H1 (cell line): ENCODE measurements around the gene APOL1. TPM values are rescaled to one million over a fixed set of nuclear protein-coding genes. Genes with fewer than 3 reads are reported as not detected.

Experiments
- CTCF ChIA-PET: fragments of 300-600 bp; sonication (Branson Sonifier 250); formaldehyde crosslinking; loops from one replicate; lab custom pipeline; 2021; ENCODE audit not compliant: partially characterized antibody; lab: Charles Lee
- POLR2A ChIA-PET: fragments of 300-600 bp; sonication (Branson Sonifier 250); formaldehyde crosslinking; loops from one replicate; lab custom pipeline; 2021; ENCODE audit warnings: inconsistent platforms; ENCODE audit not compliant: partially characterized antibody; lab: Charles Lee
- DNase-seq, 2 experiments: peaks; one replicate each; pipeline versions ENCODE4 v3.0.0 to v3.0.0-alpha.2; 2010 to 2022; ENCODE audit warnings: low spot score in 2 of 2, low read depth in 1 of 2, mixed read lengths in 1 of 2
- FAIRE-seq: peaks from 2 replicates; lab custom pipeline; 2011; peaks lifted over from hg19 to GRCh38; lab: Jason Lieb, UNC
- H2AFZ ChIP-seq: 2 replicates; pipeline ENCODE4 v1.8.1; 2012; ENCODE audit warnings: low read length, inconsistent platforms
- H2AK5ac ChIP-seq: 2 replicates; pipeline ENCODE4 v1.6.1; 2013; ENCODE audit warnings: low read depth, low read length
- H2BK120ac ChIP-seq: replicated peaks from 2 replicates; pipeline ENCODE3; 2013; ENCODE audit warnings: low read depth, low read length, inconsistent platforms
- H2BK12ac ChIP-seq: 2 replicates; pipeline ENCODE4 v1.6.1; 2013; ENCODE audit warnings: low read depth, low read length
- H2BK15ac ChIP-seq: 2 replicates; pipeline ENCODE4 v1.6.1; 2013; ENCODE audit warnings: low read length
- H2BK20ac ChIP-seq: 2 replicates; pipeline ENCODE4 v1.6.1; 2013; ENCODE audit warnings: low read length
- H2BK5ac ChIP-seq: 2 replicates; pipeline ENCODE4 v1.6.1; 2013; ENCODE audit warnings: low read depth, low read length
- H3K14ac ChIP-seq: 2 replicates; pipeline ENCODE4 v1.6.1; 2013; ENCODE audit warnings: inconsistent platforms; ENCODE audit not compliant: insufficient read length
- H3K18ac ChIP-seq: 2 replicates; pipeline ENCODE4 v1.6.1; 2013; ENCODE audit warnings: low read length; ENCODE audit errors: extremely low read depth
- H3K23ac ChIP-seq: 2 replicates; pipeline ENCODE4 v1.6.1; 2013; ENCODE audit warnings: inconsistent platforms; ENCODE audit not compliant: insufficient read length
- H3K23me2 ChIP-seq: 2 replicates; pipeline ENCODE4 v1.6.1; 2013; ENCODE audit warnings: low read depth, low read length
- H3K27ac ChIP-seq: 2 replicates; pipeline ENCODE4 v1.6.1; 2011; ENCODE audit warnings: low read depth, low read length, inconsistent platforms
- H3K27me3 ChIP-seq, 4 experiments: replicated peaks in 1 of 4; 1 replicate in 1 of 4; 2 replicates in 3 of 4; pipeline versions ENCODE4 v1.6.1 to v1.8.1; 2011 to 2013; ENCODE audit warnings: low read length in 3 of 4, mild to moderate bottlenecking in 3 of 4, inconsistent platforms in 2 of 4, mixed read lengths in 2 of 4, moderate library complexity in 1 of 4; ENCODE audit not compliant: control insufficient read depth in 3 of 4, insufficient read depth in 3 of 4; ENCODE audit errors: extremely low read depth in 1 of 4
- H3K36me3 ChIP-seq, 4 experiments: 2 replicates each; pipeline versions ENCODE4 v1.6.1 to v1.8.1; 2011 to 2013; ENCODE audit warnings: mild to moderate bottlenecking in 4 of 4, low read length in 3 of 4, moderate library complexity in 2 of 4, control low read depth in 1 of 4, inconsistent platforms in 1 of 4; ENCODE audit not compliant: insufficient read depth in 4 of 4, control insufficient read depth in 2 of 4
- H3K4ac ChIP-seq: replicated peaks from 2 replicates; pipeline ENCODE3; 2013; ENCODE audit warnings: low read length, low read depth, mixed read lengths, inconsistent platforms; ENCODE audit not compliant: insufficient read length
- H3K4me1 ChIP-seq, 4 experiments: replicated peaks in 1 of 4; 1 replicate in 1 of 4; 2 replicates in 3 of 4; pipeline versions ENCODE4 v1.6.1 to v1.8.1; 2011 to 2013; ENCODE audit warnings: low read length in 3 of 4, inconsistent platforms in 2 of 4, mixed read lengths in 1 of 4; ENCODE audit not compliant: insufficient read depth in 4 of 4, control insufficient read depth in 3 of 4
- H3K4me2 ChIP-seq, 2 experiments: 2 replicates each; pipeline versions ENCODE4 v1.6.1 to v1.8.1; 2011 to 2013; ENCODE audit warnings: low read depth in 2 of 2, low read length in 2 of 2, control low read depth in 1 of 2, inconsistent platforms in 1 of 2, mild to moderate bottlenecking in 1 of 2; ENCODE audit not compliant: insufficient read depth in 1 of 2
- H3K4me3 ChIP-seq, 4 experiments: fragments of 200-600, 300-600 bp in 1 of 4; sonication (generic), shearing (Covaris generic), sonication (Bioruptor Twin) in 1 of 4; 2 replicates each; pipeline versions ENCODE4 v1.5.1 to v1.8.1; 2011 to 2016; ENCODE audit warnings: low read length in 4 of 4, low read depth in 3 of 4, control low read depth in 2 of 4, inconsistent platforms in 2 of 4, mild to moderate bottlenecking in 2 of 4, mixed read lengths in 1 of 4, moderate library complexity in 1 of 4; ENCODE audit not compliant: insufficient read depth in 2 of 4; ENCODE audit errors: extremely low read depth in 1 of 4
- H3K56ac ChIP-seq: replicated peaks from 2 replicates; pipeline ENCODE3; 2013; ENCODE audit warnings: low read depth, mild to moderate bottlenecking, mixed read lengths, low read length, inconsistent platforms; ENCODE audit not compliant: insufficient read length
- H3K79me1 ChIP-seq: 2 replicates; pipeline ENCODE4 v1.6.1; 2013; ENCODE audit warnings: low read depth, low read length, control low read depth
- H3K79me2 ChIP-seq, 2 experiments: 2 replicates each; pipeline versions ENCODE4 v1.6.1 to v1.8.1; 2012 to 2013; ENCODE audit warnings: low read length in 2 of 2, mild to moderate bottlenecking in 2 of 2, inconsistent platforms in 1 of 2; ENCODE audit not compliant: insufficient read depth in 2 of 2, control insufficient read depth in 1 of 2
- H3K9ac ChIP-seq, 4 experiments: replicated peaks in 1 of 4; 1 replicate in 1 of 4; 2 replicates in 3 of 4; pipeline versions ENCODE4 v1.6.1 to v1.8.1; 2011 to 2013; ENCODE audit warnings: low read depth in 3 of 4, low read length in 3 of 4, control low read depth in 2 of 4, mild to moderate bottlenecking in 2 of 4, moderate library complexity in 2 of 4, inconsistent platforms in 1 of 4; ENCODE audit errors: extremely low read depth in 1 of 4
- H3K9me3 ChIP-seq, 2 experiments: 2 replicates each; pipeline versions ENCODE4 v1.6.1 to v1.8.1; 2012 to 2013; ENCODE audit warnings: mild to moderate bottlenecking in 2 of 2, moderate library complexity in 2 of 2, control low read depth in 1 of 2, inconsistent platforms in 1 of 2, low read depth in 1 of 2, low read length in 1 of 2, mixed read lengths in 1 of 2; ENCODE audit not compliant: insufficient read depth in 2 of 2
- H4K20me1 ChIP-seq, 2 experiments: replicated peaks in 1 of 2; 2 replicates each; pipeline versions ENCODE3 to v1.8.1; 2011 to 2013; ENCODE audit warnings: inconsistent platforms in 2 of 2, low read length in 2 of 2, mild to moderate bottlenecking in 1 of 2; ENCODE audit not compliant: insufficient read depth in 2 of 2, control insufficient read depth in 1 of 2
- H4K5ac ChIP-seq: 2 replicates; pipeline ENCODE4 v1.6.1; 2013; ENCODE audit warnings: low read length, low read depth, mixed read lengths, inconsistent platforms; ENCODE audit not compliant: insufficient read length
- H4K8ac ChIP-seq: 2 replicates; pipeline ENCODE4 v1.8.0; 2013; ENCODE audit warnings: mild to moderate bottlenecking, moderate library complexity, low read length, inconsistent platforms; ENCODE audit not compliant: insufficient read depth; ENCODE audit errors: extremely low read depth
- H4K91ac ChIP-seq: replicated peaks from 2 replicates; pipeline ENCODE3; 2013; ENCODE audit warnings: low read length, mixed read lengths, inconsistent platforms; ENCODE audit not compliant: insufficient read length
- KDM4A ChIP-seq: IDR thresholded peaks from one replicate; pipeline ENCODE4 v1.7.1; 2012; ENCODE audit warnings: low read depth, mild to moderate bottlenecking, moderate library complexity, low read length, inconsistent platforms; ENCODE audit not compliant: severe bottlenecking
- SIN3A ChIP-seq, 2 experiments: IDR thresholded peaks in 1 of 2; conservative IDR thresholded peaks in 1 of 2; 2 replicates each; pipeline ENCODE4 v1.6.1; 2011 to 2012; ENCODE audit warnings: low read length in 2 of 2, improper control_type of control experiment in 1 of 2, low read depth in 1 of 2, mild to moderate bottlenecking in 1 of 2
- SP4 ChIP-seq: IDR thresholded peaks from 2 replicates; pipeline ENCODE4 v1.6.1; 2012; ENCODE audit warnings: low read length, inconsistent platforms
- WGBS, 2 experiments: shearing (Covaris generic) in 1 of 2; methylation state at CpG; one replicate each; pipeline versions ENCODE4 v1.1.6 to v1.1.7; 2013 to 2015; ENCODE audit warnings: low lambda C conversion rate in 2 of 2, mixed read lengths in 2 of 2, inconsistent platforms in 1 of 2, low coverage in 1 of 2, missing lambda C conversion rate in 1 of 2; ENCODE audit not compliant: insufficient replicate concordance in 2 of 2, insufficient coverage in 1 of 2, insufficient read length in 1 of 2; ENCODE audit errors: extremely low coverage in 1 of 2, missing lambda C conversion rate in 1 of 2; 5-methylcytosine and 5-hydroxymethylcytosine counted together
- polyA plus RNA-seq, 7 experiments: library from polyadenylated mRNA; depleted of rRNA in 3 of 7; stranded (reverse) in 5 of 7; unstranded in 2 of 7; fragments of >200 nt in 5 of 7; fragments of 200-250 nt in 2 of 7; gene quantifications; 1 replicate in 5 of 7; 2 replicates in 1 of 7; 4 replicates in 1 of 7; pipeline versions ENCODE4 v1.2.1 to v1.2.3, GENCODE V29; 2011 to 2013; ENCODE audit warnings: missing spikeins in 2 of 7, mixed read lengths in 2 of 7
- total RNA-seq: library from RNA; stranded (reverse); fragmentation: NEBNext Ultra II Directional; extraction: Animal tissue kit (Norgen Biotek cat#: 25700); gene quantifications from 2 replicates; pipeline ENCODE4 v1.2.1, GENCODE V29; 2021

APOL1 gene
- total and polyA plus RNA-seq, 2 of the 8 experiments (the other 6 are each of a cell fraction or from before 2014, with no cell fraction given): not detected

GRCh38 chr22:36285545-36285944, 32.6 kb downstream of the APOL1 start:
- POLR2A ChIA-PET: no interaction called here
- no peaks in the 10 kb centered on the region for H3K9me3 ChIP-seq
- no peak overlapping the region for H3K4me3 ChIP-seq

More at GRCh38 chr22:36285545-36285944, 32.6 kb downstream of the APOL1 start:
- Histone ChIP-seq H3K4ac (no peak overlapping the region), H3K27ac (0 out of 2 replicates have a peak overlapping the region, but pooled peaks have one; percentile 49), H2BK12ac (no peak overlapping the region), H3K79me1 (no peaks in the 10 kb centered on the region), H3K4me2 (no peak overlapping the region), H4K5ac (no peak overlapping the region), H3K79me2 (no peaks in the 10 kb centered on the region), H3K23me2 (no peaks in the 10 kb centered on the region), H4K91ac (no peak overlapping the region), H2BK120ac (no peak overlapping the region), H4K20me1 (peaks cover 0 to 9% of the 10 kb centered on the region in 2 experiments), H3K9ac (no peak overlapping the region), H3K18ac (no peak overlapping the region), H2AK5ac (no peak overlapping the region), H2BK15ac (no peak overlapping the region), H2BK5ac (no peak overlapping the region; the same call in 1 of the 2 replicates), H3K14ac (no peak overlapping the region), H3K36me3 (peaks cover 48 to 76% (median 70%) of the 10 kb centered on the region in 4 experiments), H4K8ac (peak overlapping the region; percentile 28), H2BK20ac (no peak overlapping the region), H3K27me3 (no peaks in the 10 kb centered on the region), H3K4me1 (peaks cover 0 to 3% (median 0%) of the 10 kb centered on the region in 4 experiments; a peak in 3 of 7 replicates), H3K23ac (no peak overlapping the region), H3K56ac (no peak overlapping the region), H2AFZ (no peak overlapping the region)
- DNase-seq: no peak
- 92% methylated on average over 8 of the region's 21 CpGs; no CpG with 5 or more reads in 1 of the 2 experiments for WGBS, 2 experiments
- TF ChIP-seq SP4: no peak
- TF ChIP-seq KDM4A: no peak
- TF ChIP-seq SIN3A (conservative IDR thresholded peaks at IDR 0.05 in 1 of 2, IDR thresholded peaks at IDR 0.05 in 1 of 2; ENCODE audit: low read depth in 1 of 2, low read length in 2 of 2): no peak
- CTCF ChIA-PET: interaction anchor here (0.5 to 8.0 kb wide), 34 partner anchors 9 to 222 kb away, joined by 3 to 159 read pairs (median 4); partner anchors contain the start of genes APOL2 and FOXRED2
- FAIRE-seq: no peak
